Activated CD4-positive, alpha-beta memory T cell treated with anti-CD3 and anti-CD28 coated beads for 36 hours (primary cell): ENCODE results near the gene ESRRG. TPM values are rescaled to one million over a fixed set of nuclear protein-coding genes. Genes with fewer than 3 reads are reported as not detected.

ENCODE experiments used
- CTCF ChIA-PET: fragments of 350-600 bp; sonication (Branson Sonifier 250); formaldehyde crosslinking; loops from one replicate; lab custom pipeline; 2021; ENCODE audit warnings: antibody characterized with exemption, inconsistent platforms; lab: Charles Lee
- POLR2A ChIA-PET: fragments of 350-600 bp; sonication (Branson Sonifier 250); formaldehyde crosslinking; loops from one replicate; lab custom pipeline; 2021; ENCODE audit warnings: antibody characterized with exemption; lab: Charles Lee
- DNase-seq: peaks from one replicate; pipeline ENCODE4 v3.0.0-alpha.2; 2020
- H3K27ac Mint-ChIP-seq: one replicate; pipeline ENCODE4 v1.8.0; 2021; ENCODE audit warnings: mixed read lengths
- H3K27me3 Mint-ChIP-seq: one replicate; pipeline ENCODE4 v1.8.0; 2021; ENCODE audit warnings: mixed read lengths
- H3K36me3 Mint-ChIP-seq: one replicate; pipeline ENCODE4 v1.8.0; 2021; ENCODE audit warnings: mixed read lengths
- H3K4me1 Mint-ChIP-seq: one replicate; pipeline ENCODE4 v1.8.0; 2021; ENCODE audit warnings: low read depth, mixed read lengths
- H3K4me3 Mint-ChIP-seq: one replicate; pipeline ENCODE4 v1.8.0; 2021; ENCODE audit warnings: mild to moderate bottlenecking, mixed read lengths
- H3K9me3 Mint-ChIP-seq: one replicate; pipeline ENCODE4 v1.8.0; 2021; ENCODE audit warnings: mixed read lengths
- intact Hi-C: fragments of 100-400 bp; cut with micrococcal nuclease; formaldehyde crosslinking; loops from one replicate; pipeline ENCODE4 v1.15.1; 2023
- total RNA-seq, 2 experiments: library from RNA; stranded (reverse); gene quantifications; one replicate each; pipeline ENCODE4 v1.2.3, GENCODE V29; 2021

ESRRG gene
- total RNA-seq, 2 experiments from 2014 or later: not detected

DNA sequence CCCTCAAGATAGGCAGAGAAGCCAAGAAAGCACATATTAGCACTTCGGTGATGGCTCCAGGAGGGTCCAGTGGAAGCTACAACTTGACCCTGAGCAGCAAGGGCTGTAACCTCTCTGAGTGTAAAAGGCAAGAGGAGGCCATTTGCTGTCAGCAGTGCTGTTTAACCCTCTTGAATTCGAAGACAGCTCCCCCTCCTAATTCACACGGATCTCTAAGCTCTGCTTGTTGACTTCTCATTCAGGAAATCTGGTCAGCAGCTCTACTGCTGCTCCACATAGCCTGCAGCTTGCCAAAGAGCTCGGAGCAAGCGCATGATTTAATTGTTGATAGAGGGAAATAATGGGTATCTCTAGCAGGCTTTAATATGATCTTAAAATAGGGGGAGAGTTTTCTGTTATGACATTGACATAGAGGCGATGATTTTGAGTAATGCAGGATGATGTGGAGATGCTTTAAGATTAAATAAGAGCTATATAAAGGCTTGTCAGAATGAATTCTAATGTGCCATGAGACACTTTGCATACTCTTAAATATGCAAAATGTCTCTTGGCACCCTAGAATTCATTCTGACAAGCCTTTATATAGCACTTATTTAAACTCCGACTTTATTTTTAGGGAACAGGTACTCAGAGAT, 220.6 kb downstream of the ESRRG start:
- Mint-ChIP-seq H3K9me3 (peaks cover 5% of the 10 kb centered on the region), H3K36me3 (no peaks in the 10 kb centered on the region), H3K4me3 (no peak overlapping the region), H3K27me3 (no peaks in the 10 kb centered on the region), H3K27ac (no peak overlapping the region), H3K4me1 (no peaks in the 10 kb centered on the region)
- ChIA-PET POLR2A (no interaction called here), CTCF (no interaction called here)
- intact Hi-C loops: no loop called here
- no peak for DNase-seq

DNA sequence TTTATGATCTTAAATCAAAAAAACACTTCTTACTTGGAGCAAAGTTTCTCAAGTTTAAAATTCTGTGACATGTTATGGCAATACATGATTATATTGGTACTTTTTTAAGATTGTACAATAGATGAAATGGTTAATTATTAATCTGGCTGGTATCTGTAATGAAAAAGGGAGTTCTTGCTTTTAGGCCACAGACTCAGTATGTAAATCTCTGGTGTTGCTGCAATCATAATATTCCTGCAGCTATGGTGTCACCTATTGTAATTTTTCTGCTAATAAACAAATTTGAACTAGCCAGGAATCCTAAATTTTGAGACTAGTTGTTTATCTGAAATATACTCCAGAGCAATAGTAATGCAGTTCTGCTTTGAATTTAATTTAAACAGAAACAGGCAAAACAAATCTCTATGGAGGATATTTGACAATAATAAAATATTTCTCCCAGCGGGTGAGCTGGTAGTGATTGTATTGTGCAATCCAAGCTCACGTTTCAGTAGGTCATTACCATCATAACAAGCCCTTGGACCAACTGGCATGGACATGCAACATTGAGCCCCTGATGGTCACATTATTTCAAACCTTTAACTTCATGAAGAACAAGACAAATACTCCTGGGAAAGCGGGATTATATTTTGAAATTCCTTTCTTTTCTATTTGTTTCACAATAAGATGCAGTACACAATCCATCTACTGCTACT, 222.8 kb downstream of the ESRRG start:
- no peak overlapping the region for H3K27ac Mint-ChIP-seq
- H3K27me3 Mint-ChIP-seq: no peaks in the 10 kb centered on the region
- peaks cover 6% of the 10 kb centered on the region for H3K9me3 Mint-ChIP-seq
- POLR2A ChIA-PET: no interaction called here
- intact Hi-C loops: no loop called here
- CTCF ChIA-PET: no interaction called here
- DNase-seq: no peak
- no peaks in the 10 kb centered on the region for H3K36me3 Mint-ChIP-seq
- no peaks in the 10 kb centered on the region for H3K4me1 Mint-ChIP-seq
- H3K4me3 Mint-ChIP-seq: no peak overlapping the region

DNA sequence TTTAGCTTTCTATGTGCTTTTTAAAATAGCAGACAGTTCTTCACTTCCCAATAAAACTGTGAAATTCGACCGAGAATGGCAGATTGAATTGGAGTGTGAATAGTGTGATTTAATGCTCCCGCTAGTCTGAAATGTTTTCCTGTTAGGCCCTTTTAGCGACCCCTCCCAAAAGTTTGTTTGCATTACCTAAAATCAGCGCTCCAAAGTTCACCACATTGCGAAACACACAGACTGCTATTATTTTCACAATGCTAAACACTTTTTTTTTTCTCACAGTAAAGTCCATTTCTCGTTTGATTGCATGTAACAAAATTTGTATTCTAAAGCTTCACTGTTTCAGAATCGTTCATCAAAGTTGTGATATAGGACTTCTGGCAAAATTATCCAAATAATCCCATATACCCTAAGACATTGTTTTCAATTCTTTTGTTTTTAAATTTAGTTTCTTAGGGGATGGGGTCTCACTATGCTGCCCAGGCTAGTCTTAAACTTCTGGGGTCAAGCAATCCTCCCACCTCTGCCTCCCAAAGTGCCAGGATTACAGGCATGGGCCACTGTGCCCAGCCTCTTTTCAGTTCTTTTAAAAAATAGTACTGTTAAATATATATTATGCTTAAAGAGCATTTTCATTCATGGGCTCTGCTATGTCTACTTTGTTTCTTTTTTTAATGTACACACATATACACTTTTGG, 223.5 kb downstream of the ESRRG start:
- Mint-ChIP-seq H3K36me3 (no peaks in the 10 kb centered on the region), H3K9me3 (peaks cover 6% of the 10 kb centered on the region), H3K4me3 (no peak overlapping the region), H3K4me1 (no peaks in the 10 kb centered on the region), H3K27me3 (no peaks in the 10 kb centered on the region), H3K27ac (no peak overlapping the region)
- intact Hi-C loops: no loop called here
- POLR2A ChIA-PET: no interaction called here
- no peak for DNase-seq
- CTCF ChIA-PET: no interaction called here

DNA sequence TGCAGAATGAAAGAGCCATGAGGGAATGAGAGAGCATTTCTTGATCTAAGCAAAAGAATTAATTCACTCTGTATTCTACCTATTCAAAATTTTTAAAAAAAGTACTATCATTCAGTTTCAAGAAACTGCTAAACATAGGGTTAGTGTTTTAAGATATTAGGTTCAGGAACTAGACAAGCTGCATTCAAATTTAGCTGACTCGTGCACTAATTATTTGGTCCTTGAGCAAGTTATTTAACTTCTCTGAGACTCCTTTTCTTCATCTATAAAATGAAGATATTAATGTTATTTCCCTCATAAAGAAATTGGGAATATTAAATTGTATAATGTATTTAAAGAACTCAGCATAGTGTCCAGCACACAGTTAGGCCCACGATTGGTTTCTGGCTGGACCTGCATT, 225.0 kb downstream of the ESRRG start:
- intact Hi-C loops: no loop called here
- DNase-seq: no peak
- Mint-ChIP-seq H3K27me3 (no peaks in the 10 kb centered on the region), H3K4me1 (no peaks in the 10 kb centered on the region), H3K9me3 (peaks cover 8% of the 10 kb centered on the region), H3K36me3 (no peaks in the 10 kb centered on the region), H3K4me3 (no peak overlapping the region), H3K27ac (no peak overlapping the region)
- POLR2A ChIA-PET: no interaction called here
- CTCF ChIA-PET: no interaction called here

DNA sequence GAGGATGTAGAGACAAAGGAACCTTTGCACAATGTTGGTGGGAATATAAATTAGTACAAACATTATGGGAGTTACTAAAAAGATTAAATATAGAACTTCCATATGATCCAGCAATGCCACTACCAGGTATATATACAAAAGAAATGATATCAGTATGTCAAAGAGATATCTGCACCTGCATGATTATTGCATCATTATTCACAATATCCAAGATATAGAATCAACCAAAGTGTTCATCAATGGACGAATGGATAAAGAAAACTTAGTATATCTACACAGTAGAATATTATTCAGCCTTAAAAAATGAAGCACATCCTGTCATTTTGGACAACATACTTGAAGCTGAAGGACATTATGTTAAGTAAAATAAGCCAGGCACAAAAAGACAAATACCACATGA, 238.2 kb downstream of the ESRRG start:
- Mint-ChIP-seq H3K4me3 (no peak overlapping the region), H3K9me3 (peaks cover 21% of the 10 kb centered on the region), H3K27me3 (no peaks in the 10 kb centered on the region), H3K36me3 (no peaks in the 10 kb centered on the region), H3K4me1 (no peaks in the 10 kb centered on the region), H3K27ac (no peak overlapping the region)
- no peak for DNase-seq
- intact Hi-C loops: no loop called here
- POLR2A ChIA-PET: no interaction called here
- CTCF ChIA-PET: no interaction called here

DNA sequence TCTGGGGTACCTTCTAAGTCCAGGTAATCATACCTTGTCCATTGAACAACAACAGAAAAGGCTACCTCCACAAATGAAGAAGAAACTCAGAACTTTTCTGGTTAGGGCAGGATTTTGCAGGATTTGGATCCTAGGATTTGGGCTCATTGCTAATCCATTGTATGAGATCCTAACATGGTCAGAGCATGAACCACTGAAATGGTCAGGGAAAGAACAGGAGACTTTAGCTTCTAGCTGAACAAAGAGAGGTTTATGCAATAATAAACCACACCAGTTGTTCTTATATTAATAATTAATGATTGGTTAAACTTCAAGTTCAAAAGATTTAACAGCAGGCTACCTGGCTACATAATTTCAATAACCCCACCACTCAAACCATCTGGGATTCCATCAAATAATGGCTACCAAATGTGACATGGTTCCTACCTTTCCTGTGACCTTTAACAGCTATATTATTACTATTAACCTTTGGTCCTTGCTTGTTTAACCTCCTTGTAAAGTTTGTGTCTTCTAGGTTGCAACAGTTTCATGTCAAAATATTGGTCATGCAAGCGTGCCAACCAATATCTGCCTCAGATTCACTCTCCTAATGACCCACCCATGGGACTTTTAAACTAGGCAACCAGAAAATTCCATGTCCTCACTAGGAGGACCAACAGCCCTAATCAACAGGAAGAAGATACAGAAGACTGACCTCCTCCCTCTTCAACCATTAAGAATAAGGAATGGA, 239.4 kb downstream of the ESRRG start:
- Mint-ChIP-seq H3K36me3 (no peaks in the 10 kb centered on the region), H3K9me3 (peaks cover 21% of the 10 kb centered on the region), H3K27ac (no peak overlapping the region), H3K27me3 (no peaks in the 10 kb centered on the region), H3K4me3 (no peak overlapping the region), H3K4me1 (no peaks in the 10 kb centered on the region)
- ChIA-PET CTCF (no interaction called here), POLR2A (no interaction called here)
- intact Hi-C loops: no loop called here
- no peak for DNase-seq

DNA sequence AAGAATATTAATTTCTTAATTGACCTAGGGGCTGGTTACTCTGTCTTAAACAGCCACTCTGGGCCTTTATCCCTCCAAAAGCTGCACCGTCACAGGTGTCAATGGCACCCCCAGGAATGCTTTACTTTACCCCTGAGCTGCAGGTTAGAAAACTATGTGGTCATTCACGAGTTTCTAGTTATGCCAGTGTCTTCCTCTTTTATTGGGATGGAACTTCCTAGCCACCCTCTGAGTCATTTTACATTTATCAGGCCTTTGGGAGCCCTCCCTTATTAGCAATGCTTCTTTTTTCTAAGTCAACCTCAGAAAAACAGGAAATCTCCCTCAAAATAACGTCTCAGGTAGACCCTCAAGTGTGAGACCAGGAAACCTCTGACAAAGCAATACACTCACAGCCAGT, 240.6 kb downstream of the ESRRG start:
- ChIA-PET CTCF (no interaction called here), POLR2A (no interaction called here)
- no peaks in the 10 kb centered on the region for H3K27me3 Mint-ChIP-seq
- intact Hi-C loops: no loop called here
- no peak overlapping the region for H3K27ac Mint-ChIP-seq
- no peaks in the 10 kb centered on the region for H3K36me3 Mint-ChIP-seq
- peaks cover 21% of the 10 kb centered on the region for H3K9me3 Mint-ChIP-seq
- no peak overlapping the region for H3K4me3 Mint-ChIP-seq
- H3K4me1 Mint-ChIP-seq: no peaks in the 10 kb centered on the region
- no peak for DNase-seq

DNA sequence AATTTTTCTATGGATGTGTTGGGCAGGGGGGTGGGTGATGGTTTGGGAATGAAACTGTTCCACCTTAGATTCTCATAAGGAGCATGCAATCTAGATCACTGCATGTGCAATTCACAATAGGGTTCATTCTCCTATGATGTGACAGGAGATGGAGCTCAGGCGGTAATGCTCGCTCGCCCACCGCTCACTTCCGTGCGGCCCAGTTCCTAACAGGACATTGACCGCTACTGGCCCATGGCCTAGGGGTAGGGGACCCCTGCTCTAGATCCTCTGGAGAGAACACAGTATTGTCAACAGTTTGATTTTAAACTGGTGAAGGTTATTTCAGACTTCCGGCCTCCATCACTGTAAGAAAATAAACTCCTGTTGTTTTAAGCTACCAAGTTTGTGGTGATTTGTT, 245.0 kb downstream of the ESRRG start:
- no peak overlapping the region for H3K4me3 Mint-ChIP-seq
- POLR2A ChIA-PET: no interaction called here

DNA sequence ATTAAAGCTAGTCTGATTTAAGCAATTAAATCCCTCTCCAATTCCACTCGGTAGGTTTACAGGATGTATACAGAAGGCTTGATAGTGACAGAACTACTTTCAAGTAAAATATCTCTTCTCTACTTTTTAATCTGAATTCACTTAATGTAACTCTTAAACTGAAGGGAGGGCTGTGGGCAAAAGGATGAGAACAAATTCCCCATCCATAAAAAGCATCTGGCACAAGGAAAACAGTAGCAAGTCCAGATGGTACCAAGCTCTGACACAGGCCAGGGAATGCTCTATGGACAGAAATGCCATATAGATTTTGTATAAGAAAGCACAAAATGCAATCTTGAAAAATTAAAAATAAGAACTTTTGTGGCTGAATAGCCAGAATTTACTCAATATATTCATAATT, 246.9 kb downstream of the ESRRG start:
- CTCF ChIA-PET: interaction anchor here (0.6 kb wide), 1 partner anchor 1021 kb away, joined by 3 read pairs; no protein-coding TSS in a partner anchor
- H3K4me1 Mint-ChIP-seq: no peaks in the 10 kb centered on the region
- no peak overlapping the region for H3K4me3 Mint-ChIP-seq
- H3K36me3 Mint-ChIP-seq: no peaks in the 10 kb centered on the region
- no peaks in the 10 kb centered on the region for H3K27me3 Mint-ChIP-seq
- no peak overlapping the region for H3K27ac Mint-ChIP-seq
- peaks cover 23% of the 10 kb centered on the region for H3K9me3 Mint-ChIP-seq
- DNase-seq: no peak
- intact Hi-C loops: no loop called here
- POLR2A ChIA-PET: no interaction called here

More for the DNA sequence above, 245.0 kb downstream of the ESRRG start:
- intact Hi-C loops: no loop called here
- Mint-ChIP-seq H3K27ac (no peak overlapping the region), H3K36me3 (no peaks in the 10 kb centered on the region), H3K27me3 (no peaks in the 10 kb centered on the region), H3K9me3 (peaks cover 22% of the 10 kb centered on the region), H3K4me1 (no peaks in the 10 kb centered on the region)
- CTCF ChIA-PET: no interaction called here
- no peak for DNase-seq

DNA sequence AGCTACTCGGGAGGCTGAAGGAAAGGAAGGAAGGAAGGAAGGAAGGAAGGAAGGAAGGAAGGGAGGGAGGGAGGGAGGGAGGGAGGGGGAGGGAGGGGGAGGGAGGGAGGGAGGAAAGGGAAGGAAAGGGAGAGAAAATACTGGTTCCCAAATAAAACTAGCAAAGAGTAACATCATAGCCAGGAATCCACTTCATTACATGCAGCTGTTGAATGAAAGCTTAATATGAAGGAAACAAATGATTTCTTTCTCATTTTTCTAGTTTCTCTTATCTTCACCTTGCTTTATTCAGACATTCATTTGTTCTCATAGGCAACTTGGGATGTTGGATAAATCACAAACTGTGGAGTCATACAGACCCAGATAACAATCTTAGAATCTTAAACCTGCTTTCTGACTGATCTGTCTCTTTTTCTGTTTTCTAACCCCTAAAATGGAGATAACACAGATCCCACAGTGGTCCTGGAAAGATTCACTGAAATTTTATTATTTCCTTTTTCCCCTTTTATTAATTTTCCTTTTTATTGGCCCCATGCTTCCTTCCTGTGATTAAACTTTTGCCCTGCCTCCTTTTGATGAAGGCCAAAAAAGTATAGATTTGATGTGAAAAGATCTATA, 247.5 kb downstream of the ESRRG start:
- Mint-ChIP-seq H3K36me3 (no peaks in the 10 kb centered on the region), H3K27ac (no peak overlapping the region), H3K27me3 (no peaks in the 10 kb centered on the region), H3K9me3 (peaks cover 17% of the 10 kb centered on the region), H3K4me1 (no peaks in the 10 kb centered on the region), H3K4me3 (no peak overlapping the region)
- CTCF ChIA-PET: interaction anchor here (0.6 kb wide), 1 partner anchor 1021 kb away, joined by 3 read pairs; no protein-coding TSS in a partner anchor
- DNase-seq: no peak
- POLR2A ChIA-PET: no interaction called here
- intact Hi-C loops: no loop called here

DNA sequence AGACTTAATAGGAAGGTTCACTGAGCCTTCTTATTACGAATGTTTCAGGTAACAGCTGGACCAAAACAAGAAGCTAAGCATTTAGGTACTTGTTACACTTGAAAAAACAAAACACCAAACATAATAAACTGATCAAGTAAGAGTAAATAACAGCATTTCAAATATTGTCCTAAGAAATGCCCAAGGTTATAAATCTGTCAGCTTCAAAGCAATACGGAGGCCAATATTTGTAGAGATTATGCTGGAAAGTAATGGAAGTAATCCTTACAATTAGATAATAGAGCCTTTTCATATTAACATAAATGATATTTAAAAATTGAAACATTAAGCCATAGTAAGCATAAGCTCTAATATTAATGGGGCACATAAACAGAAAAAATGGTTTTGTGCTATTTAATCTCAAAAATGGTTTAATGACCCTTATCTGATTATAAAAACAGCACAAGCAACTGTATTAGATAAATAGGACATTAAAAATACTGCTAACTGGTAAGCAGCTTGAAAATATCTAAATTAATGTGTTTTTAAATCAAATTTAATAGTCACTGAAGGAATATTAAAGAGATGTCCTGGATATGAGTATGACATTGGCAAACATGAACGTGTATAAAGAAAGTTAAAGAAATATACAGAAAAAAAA, 256.9 kb downstream of the ESRRG start:
- Mint-ChIP-seq H3K4me3 (no peak overlapping the region), H3K9me3 (peaks cover 18% of the 10 kb centered on the region), H3K27ac (no peak overlapping the region), H3K27me3 (no peaks in the 10 kb centered on the region), H3K4me1 (no peaks in the 10 kb centered on the region), H3K36me3 (no peaks in the 10 kb centered on the region)
- intact Hi-C loops: no loop called here
- no peak for DNase-seq
- ChIA-PET POLR2A (no interaction called here), CTCF (no interaction called here)
